ENCODE results near the gene PCDHA4. TPM values are rescaled to one million over a fixed set of nuclear protein-coding genes. Genes with fewer than 3 reads are reported as not detected.
"Not testable (repeated sequence)": the region's sequence is repeated elsewhere in the genome, so short reads cannot be mapped to it uniquely, and the experiment has no call there.

PCDHA4 gene
- polyA plus RNA-seq, 3 donors, result 0.96 to 1.1 (median 1.0) TPM

DNA sequence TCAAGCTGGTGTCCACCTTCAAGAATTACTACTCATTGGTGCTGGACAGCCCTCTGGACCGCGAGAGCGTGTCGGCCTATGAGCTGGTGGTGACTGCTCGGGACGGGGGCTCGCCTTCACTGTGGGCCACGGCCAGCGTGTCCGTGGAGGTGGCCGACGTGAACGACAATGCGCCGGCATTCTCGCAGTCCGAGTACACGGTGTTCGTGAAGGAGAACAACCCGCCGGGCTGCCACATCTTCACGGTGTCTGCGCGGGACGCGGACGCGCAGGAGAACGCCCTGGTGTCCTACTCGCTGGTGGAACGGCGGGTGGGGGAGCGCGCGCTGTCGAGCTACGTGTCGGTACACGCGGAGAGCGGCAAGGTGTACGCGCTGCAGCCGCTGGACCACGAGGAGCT lies 4.5 kb upstream of the PCDHA4 start:
- not testable (repeated sequence) for DNase-seq (ENCODE audit: extremely low read depth in 1 of 11, low read depth in 9 of 11, low spot score in 4 of 11)

DNA sequence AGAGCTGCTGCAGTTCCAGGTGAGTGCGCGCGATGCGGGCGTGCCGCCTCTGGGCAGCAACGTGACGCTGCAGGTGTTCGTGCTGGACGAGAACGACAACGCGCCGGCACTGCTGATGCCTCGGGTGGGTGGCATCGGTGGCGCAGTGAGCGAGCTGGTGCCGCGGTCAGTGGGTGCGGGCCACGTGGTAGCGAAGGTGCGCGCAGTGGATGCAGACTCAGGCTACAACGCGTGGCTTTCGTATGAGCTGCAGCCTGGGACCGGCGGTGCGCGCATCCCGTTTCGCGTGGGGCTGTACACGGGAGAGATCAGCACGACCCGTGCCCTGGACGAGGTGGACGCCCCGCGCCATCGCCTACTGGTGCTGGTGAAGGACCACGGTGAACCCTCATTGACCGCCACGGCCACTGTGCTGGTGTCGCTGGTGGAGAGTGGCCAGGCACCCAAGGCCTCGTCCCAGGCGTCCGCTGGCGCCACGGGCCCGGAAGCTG lies 4.0 kb upstream of the PCDHA4 start:
- DNase-seq (ENCODE audit: extremely low read depth in 1 of 11, low read depth in 9 of 11, low spot score in 4 of 11), result no peak

DNA sequence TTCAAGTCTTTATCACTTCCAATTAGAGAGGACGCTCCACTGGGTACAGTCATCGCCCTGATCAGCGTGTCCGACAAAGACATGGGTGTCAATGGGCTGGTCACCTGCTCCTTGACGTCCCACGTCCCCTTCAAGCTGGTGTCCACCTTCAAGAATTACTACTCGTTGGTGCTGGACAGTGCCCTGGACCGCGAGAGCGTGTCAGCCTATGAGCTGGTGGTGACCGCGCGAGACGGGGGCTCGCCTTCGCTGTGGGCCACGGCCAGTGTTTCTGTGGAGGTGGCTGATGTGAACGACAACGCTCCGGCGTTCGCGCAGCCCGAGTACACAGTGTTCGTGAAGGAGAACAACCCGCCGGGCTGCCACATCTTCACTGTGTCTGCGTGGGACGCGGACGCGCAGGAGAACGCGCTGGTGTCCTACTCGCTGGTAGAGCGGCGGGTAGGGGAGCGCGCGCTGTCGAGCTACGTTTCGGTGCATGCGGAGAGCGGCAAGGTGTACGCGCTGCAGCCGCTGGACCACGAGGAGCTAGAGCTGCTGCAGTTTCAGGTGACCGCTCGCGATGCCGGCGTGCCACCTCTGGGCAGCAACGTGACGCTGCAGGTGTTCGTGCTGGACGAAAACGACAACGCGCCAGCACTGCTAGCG lies 1.5 kb downstream of the PCDHA4 start:
- DNase-seq (ENCODE audit: extremely low read depth in 1 of 11, low read depth in 9 of 11, low spot score in 4 of 11), result not testable (repeated sequence)

DNA sequence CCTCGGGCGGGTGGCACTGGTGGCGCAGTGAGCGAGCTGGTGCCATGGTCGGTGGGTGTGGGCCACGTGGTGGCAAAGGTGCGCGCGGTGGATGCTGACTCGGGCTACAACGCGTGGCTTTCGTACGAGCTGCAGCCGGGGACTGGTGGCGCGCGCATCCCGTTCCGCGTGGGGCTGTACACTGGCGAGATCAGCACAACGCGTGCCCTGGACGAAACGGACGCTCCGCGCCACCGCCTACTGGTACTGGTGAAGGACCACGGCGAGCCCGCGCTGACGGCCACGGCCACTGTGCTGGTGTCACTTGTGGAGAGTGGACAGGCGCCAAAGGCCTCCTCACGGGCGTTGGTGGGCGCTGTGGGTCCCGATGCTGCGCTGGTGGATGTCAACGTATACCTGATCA lies 2.0 kb downstream of the PCDHA4 start:
- no peak for DNase-seq (ENCODE audit: extremely low read depth in 1 of 11, low read depth in 9 of 11, low spot score in 4 of 11)

DNA sequence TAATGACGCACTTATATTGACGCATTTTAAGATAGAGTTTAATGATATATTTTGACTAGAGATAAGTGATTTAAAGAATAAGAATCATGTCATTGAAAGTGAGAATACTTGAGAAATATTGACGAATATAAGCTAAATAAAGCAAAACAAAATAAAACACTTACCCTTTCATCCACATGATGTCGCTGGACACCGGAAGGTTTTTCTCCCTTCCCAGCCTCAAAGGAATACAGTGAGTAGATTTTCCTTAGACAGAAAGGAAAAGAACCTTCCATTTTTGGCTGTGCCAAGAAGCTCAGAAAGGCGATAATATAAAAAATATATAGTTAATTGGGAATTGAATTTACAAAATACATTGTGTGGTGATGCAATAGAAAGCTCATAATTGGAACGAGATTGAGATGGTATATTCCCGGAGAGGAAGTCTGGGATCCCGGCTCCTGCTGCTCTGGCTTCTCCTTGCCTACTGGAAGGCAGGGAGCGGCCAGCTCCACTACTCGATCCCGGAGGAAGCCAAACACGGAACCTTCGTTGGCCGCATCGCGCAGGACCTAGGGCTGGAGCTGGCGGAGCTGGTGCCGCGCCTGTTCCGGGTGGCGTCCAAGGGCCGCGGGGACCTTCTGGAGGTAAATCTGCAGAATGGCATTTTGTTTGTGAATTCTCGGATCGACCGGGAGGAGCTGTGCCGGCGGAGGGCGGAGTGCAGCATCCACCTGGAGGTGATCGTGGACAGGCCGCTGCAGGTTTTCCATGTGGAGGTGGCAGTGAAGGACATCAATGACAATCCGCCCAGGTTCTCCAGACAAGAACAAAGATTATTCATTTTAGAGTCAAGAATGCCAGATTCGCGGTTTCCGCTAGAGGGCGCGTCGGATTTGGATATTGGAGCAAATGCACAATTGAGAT lies 14.8 kb downstream of the PCDHA4 start, which contains the start of gene PCDHA5:
PCDHA5 (plus strand) TSS at position 239 of the 906 bp plus-strand sequence.
- DNase-seq (ENCODE audit: extremely low read depth in 1 of 11, low read depth in 9 of 11, low spot score in 4 of 11), result no peak

GRCh38 chr5:140822281-140822629 lies 15.4 kb downstream of the PCDHA4 start:
- DNase-seq (ENCODE audit: extremely low read depth in 1 of 11, low read depth in 9 of 11, low spot score in 4 of 11), result no peak

- DNase-seq (ENCODE audit: extremely low read depth in 1 of 11, low read depth in 9 of 11, low spot score in 4 of 11), result not testable (repeated sequence)
These were observed 16.1 kb downstream of the PCDHA4 start for GRCh38 chr5:140822969-140823368.

DNA sequence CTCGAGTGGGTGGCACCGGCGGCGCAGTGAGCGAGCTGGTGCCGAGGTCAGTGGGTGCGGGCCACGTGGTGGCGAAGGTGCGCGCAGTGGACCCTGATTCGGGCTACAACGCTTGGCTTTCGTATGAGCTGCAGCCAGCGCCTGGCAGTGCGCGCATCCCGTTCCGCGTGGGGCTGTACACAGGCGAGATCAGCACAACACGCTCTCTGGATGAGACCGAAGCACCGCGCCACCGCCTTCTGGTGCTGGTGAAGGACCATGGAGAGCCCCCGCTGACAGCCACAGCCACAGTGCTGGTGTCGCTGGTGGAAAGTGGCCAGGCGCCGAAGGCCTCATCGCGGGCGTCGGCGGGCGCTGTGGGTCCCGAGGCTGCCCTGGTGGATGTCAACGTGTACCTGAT lies 16.6 kb downstream of the PCDHA4 start:
- DNase-seq (ENCODE audit: extremely low read depth in 1 of 11, low read depth in 9 of 11, low spot score in 4 of 11), result no peak

GRCh38 chr5:140827704-140828361 lies 21.0 kb downstream of the PCDHA4 start, which contains the start of gene PCDHA6:
Gene PCDHA6, plus strand, starts transcription at chr5:140827960. Its CDS starts 132 bp downstream, at chr5:140828092.
- no peak for DNase-seq (ENCODE audit: extremely low read depth in 1 of 11, low read depth in 9 of 11, low spot score in 4 of 11)

GRCh38 chr5:140828362-140828737 lies 21.5 kb downstream of the PCDHA4 start:
- no peak for DNase-seq (ENCODE audit: extremely low read depth in 1 of 11, low read depth in 9 of 11, low spot score in 4 of 11)

DNA sequence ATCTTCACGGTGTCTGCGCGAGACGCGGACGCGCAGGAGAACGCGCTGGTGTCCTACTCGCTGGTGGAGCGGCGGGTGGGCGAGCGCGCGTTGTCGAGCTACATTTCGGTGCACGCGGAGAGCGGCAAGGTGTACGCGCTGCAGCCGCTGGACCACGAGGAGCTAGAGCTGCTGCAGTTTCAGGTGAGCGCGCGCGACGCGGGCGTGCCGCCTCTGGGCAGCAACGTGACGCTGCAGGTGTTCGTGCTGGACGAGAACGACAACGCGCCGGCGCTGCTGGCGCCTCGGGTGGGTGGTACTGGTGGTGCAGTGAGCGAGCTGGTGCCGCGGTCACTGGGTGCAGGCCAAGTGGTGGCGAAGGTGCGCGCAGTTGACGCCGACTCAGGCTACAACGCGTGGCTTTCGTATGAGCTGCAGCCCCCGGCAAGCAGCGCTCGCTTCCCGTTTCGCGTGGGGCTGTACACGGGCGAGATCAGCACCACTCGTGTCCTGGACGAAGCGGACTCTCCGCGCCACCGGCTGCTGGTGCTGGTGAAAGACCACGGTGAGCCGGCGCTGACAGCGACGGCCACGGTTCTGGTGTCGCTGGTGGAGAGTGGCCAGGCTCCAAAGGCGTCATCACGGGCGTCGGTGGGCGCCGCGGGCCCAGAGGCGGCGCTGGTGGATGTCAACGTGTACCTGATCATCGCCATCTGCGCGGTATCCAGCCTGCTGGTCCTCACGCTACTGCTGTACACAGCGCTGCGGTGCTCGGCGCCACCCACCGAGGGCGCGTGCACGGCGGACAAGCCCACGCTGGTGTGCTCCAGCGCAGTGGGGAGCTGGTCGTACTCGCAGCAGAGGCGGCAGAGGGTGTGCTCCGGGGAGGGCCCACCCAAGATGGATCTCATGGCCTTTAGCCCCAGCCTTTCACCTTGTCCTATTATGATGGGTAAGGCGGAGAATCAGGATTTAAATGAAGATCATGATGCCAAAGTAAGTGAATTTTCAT lies 22.9 kb downstream of the PCDHA4 start:
- not testable (repeated sequence) for DNase-seq (ENCODE audit: extremely low read depth in 1 of 11, low read depth in 9 of 11, low spot score in 4 of 11)

- DNase-seq (ENCODE audit: extremely low read depth in 1 of 11, low read depth in 9 of 11, low spot score in 4 of 11), result no peak
These were observed 27.1 kb downstream of the PCDHA4 start, which contains the start of gene PCDHA7 for GRCh38 chr5:140833993-140834392. Gene PCDHA7, plus strand, starts transcription at chr5:140834269. Its CDS starts 115 bp downstream, at chr5:140834384.

- not testable (repeated sequence) for DNase-seq (ENCODE audit: extremely low read depth in 1 of 11, low read depth in 9 of 11, low spot score in 4 of 11)
These were observed 27.7 kb downstream of the PCDHA4 start for GRCh38 chr5:140834439-140835008.

- no peak for DNase-seq (ENCODE audit: extremely low read depth in 1 of 11, low read depth in 9 of 11, low spot score in 4 of 11)
These were observed 29.0 kb downstream of the PCDHA4 start for GRCh38 chr5:140835622-140836510.

DNA sequence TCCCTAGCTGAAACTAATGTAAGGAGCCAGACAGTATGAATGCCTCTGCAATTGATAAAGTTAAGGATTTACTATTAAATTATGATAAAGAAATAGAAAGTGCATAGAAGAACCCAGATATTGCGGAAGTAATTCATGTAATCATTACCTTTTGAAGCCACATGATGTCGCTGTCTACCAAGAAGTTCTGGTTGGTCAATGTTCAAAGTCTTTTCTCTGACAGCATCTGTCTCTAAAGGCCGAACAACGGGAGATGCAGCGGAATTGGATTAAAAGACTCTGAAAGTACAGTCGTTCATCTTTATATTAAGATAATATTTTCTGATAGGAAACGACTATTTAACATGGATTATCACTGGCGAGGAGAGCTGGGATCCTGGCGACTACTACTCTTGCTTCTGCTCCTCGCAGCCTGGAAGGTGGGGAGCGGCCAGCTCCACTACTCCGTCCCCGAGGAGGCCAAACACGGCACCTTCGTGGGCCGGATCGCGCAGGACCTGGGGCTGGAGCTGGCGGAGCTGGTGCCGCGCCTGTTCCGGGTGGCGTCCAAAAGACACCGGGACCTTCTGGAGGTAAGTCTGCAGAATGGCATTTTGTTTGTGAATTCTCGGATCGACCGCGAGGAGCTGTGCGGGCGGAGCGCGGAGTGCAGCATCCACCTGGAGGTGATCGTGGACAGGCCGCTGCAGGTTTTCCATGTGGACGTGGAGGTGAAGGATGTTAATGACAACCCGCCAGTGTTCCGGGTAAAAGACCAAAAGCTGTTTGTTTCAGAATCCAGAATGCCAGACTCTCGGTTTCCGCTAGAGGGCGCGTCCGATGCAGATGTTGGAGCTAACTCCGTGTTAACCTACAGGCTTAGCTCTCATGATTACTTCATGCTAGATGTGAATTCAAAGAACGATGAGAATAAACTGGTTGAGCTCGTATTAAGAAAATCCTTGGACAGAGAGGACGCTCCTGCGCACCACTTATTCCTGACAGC lies 34.4 kb downstream of the PCDHA4 start, which contains the start of gene PCDHA8:
PCDHA8 (plus strand) TSS at position 210 of the 985 bp plus-strand sequence; CDS start at position 345, 135 bp downstream.
- no peak for DNase-seq (ENCODE audit: extremely low read depth in 1 of 11, low read depth in 9 of 11, low spot score in 4 of 11)

All from renal cortex interstitium (tissue), 11 donors.